ENCODE data around the gene OSTN. TPM values are rescaled to one million over a fixed set of nuclear protein-coding genes. Genes with fewer than 3 reads are reported as not detected.
"Not testable (repeated sequence)": the region's sequence is repeated elsewhere in the genome, so short reads cannot be mapped to it uniquely, and the experiment has no call there.

Gene OSTN
- total RNA-seq, 2 donors from 2014 or later, result not detected

DNA sequence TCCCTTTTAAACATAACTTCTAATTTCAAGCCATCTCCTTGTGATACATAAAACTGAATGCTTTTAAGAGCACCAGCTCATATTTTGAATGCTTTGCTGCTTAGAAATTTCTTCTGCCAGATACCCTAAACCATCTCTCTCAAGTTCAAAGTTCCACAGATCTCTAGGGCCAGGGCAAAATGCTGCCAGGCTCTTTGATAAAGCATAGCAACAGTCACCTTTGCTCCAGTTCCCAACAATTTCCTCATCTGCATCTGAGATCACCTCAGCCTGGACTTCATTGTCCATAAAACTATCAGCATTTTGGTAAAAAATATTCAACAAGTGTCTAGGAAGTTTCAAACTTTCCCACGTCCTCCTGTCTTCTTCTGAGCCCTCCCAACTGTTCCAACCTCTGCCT, 17.5 kb downstream of the OSTN start:
- Mint-ChIP-seq H3K9me3 (peaks cover 3 to 21% of the 10 kb centered on the region in 2 donors), H3K27ac (no peak overlapping the region), H3K36me3 (no peaks in the 10 kb centered on the region)
- no peak for DNase-seq (ENCODE audit: low spot score in 2 of 2)
- no peak for ATAC-seq

DNA sequence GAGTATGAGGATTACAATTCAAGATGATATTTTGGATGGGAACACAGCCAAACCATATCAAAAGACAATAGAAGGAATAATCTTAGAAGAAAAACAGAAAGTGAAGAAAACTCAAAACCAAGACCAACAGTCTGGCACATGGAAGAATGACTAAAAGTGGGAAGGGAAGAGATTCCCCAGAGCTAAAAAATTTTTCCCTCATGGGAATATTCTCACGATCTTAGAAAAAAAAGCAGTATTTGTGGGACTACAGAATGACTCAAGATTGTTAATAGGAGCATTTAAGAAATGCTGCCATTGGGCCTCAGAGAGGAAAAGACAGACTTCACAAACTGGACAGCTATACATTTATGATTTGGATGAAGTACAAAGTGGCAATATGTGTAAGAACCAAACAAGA, 18.3 kb downstream of the OSTN start:
- ATAC-seq (no peak), DNase-seq (ENCODE audit: low spot score in 2 of 2) (no peak)
- Mint-ChIP-seq H3K9me3 (peaks cover 3 to 22% of the 10 kb centered on the region in 2 donors), H3K27ac (no peak overlapping the region), H3K36me3 (no peaks in the 10 kb centered on the region)

DNA sequence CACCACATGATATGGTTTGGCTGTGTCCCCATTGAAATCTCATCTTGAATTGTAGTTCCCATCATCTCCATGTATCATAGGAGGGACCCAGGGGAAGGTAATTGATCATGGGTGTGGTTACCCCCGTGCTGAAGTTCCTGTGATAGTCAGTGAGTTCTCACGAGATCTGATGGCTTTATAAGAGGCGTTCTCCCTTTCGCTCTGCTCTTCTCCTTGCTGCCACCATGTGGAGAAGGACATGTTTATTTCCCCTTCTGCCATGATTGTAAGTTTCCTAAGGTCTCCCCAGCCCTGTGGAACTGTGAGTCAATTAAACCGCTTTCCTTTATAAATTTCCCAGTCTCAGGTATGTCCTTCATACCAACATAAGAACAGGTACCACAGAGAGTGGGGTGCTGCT, 21.9 kb downstream of the OSTN start:
- ATAC-seq (no peak), DNase-seq (ENCODE audit: low spot score in 2 of 2) (no peak)
- no peaks in the 10 kb centered on the region for H3K36me3 Mint-ChIP-seq
- H3K27ac Mint-ChIP-seq, result no peak overlapping the region
- peaks cover 3 to 16% of the 10 kb centered on the region in 2 donors for H3K9me3 Mint-ChIP-seq

DNA sequence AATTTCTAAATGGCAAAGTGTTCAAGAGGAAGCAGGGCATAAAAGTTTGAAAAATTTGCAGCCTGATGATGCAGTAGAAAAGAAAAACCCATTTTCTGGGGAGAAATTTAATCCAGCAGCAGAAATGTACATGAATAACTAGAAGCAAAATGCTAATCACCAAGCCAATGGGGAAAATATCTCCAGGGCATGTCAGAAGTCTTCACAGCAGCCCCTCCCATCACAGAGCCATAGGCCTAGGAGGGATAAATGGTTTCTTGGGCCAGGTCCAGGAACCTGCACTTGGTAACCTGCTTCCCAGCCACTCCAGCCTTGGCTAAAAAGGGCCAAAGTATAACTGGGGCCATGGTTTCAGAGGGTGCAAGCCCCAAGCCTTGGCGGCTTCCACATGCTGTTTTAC, 22.6 kb downstream of the OSTN start:
- ATAC-seq (no peak), DNase-seq (ENCODE audit: low spot score in 2 of 2) (no peak)
- Mint-ChIP-seq H3K27ac (no peak overlapping the region), H3K9me3 (peaks cover 3 to 16% of the 10 kb centered on the region in 2 donors), H3K36me3 (no peaks in the 10 kb centered on the region)

DNA sequence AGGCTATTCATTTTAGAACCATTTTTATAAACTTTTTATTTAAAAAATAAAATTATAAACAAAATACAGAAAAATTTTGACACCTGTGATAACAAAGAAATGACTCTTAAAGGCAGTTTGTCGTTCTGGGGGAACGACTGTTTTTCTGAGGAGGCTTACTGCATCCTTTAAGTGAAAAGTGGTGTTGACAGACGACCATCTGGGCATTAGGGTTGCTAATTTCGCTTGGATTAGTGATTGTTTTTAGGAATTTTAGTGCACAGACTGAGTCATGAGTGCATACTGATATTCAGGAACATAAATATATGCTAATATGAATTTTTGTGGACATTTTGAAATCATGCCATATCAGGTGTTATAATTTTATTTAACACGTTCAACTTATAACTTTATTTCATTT, 28.5 kb downstream of the OSTN start:
- no peaks in the 10 kb centered on the region for H3K36me3 Mint-ChIP-seq
- DNase-seq (ENCODE audit: low spot score in 2 of 2) (no peak), ATAC-seq (no peak)
- peaks cover 0 to under 1% of the 10 kb centered on the region in 2 donors for H3K9me3 Mint-ChIP-seq
- no peak overlapping the region for H3K27ac Mint-ChIP-seq

DNA sequence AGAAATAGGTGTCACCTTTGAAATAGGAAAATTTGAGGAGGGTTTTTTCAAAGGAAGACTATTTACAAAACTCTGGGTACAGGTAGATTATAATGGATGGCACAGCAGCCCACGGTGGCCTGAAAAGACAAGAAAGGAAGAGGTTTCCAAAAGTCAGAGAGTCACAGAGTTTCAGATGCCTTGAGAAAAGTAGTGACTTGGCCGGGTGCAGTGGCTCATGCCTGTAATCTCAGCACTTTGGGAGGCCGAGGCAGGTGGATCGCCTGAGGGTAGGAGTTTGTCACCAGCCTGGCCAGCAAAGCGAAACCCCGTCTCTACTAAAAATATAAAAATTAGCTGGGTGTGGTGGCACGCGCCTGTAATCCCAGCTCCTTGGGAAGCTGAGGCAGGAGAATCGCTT, 35.2 kb downstream of the OSTN start:
- H3K9me3 Mint-ChIP-seq, result peaks cover 0 to 7% of the 10 kb centered on the region in 2 donors
- no peak overlapping the region for H3K27ac Mint-ChIP-seq
- ATAC-seq, result no peak
- no peaks in the 10 kb centered on the region for H3K36me3 Mint-ChIP-seq
- no peak for DNase-seq (ENCODE audit: low spot score in 2 of 2)

DNA sequence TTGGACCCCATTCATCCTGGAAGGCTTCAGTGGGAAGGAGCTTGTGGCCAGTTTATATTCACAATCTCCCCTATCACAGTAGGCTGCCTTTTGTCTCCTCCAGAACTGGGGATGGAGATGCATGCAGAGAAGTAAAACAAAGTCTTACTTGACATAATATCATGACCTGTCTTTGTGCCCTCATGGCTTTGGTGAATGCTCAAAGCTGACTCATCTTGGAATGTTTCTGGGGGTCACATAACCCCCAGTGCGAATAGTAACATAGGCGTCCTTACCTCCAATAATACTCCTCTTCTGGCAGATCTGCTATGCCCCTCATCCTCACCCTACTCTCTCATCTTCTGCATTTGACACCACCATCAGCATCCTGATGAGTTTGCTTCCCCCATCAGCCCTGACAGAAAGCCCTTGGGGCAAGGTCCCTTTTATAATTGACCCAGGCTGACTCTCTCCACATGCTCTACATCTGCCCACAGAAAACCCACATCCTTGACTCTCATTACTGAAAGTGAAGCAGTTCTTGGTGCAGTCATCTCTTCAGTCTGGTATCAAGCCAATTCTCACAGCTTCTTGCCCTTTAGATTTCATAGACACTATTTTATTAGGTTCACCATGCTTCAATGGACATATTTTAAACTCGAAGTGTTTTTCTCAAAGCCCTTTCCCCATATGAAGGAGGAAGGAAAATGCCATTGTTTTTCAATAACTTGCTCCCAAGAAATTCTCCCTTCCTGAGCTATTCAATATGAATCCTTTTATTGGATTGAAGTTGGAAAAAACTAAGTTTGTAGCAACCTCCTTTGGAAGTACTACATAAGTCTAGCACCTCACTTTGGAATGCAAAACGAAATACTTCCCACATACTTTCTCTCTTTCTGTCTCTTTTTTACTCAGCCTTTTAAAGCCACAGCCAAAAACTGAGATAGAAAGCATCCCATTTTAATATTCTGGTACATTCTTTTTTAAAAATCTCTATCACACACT, 36.6 kb downstream of the OSTN start:
- H3K9me3 Mint-ChIP-seq, result peaks cover 0 to 7% of the 10 kb centered on the region in 2 donors
- no peaks in the 10 kb centered on the region for H3K36me3 Mint-ChIP-seq
- H3K27ac Mint-ChIP-seq, result no peak overlapping the region
- ATAC-seq, result peak in 1 of 2 donors; percentile 28
- no peak for DNase-seq (ENCODE audit: low spot score in 2 of 2)

DNA sequence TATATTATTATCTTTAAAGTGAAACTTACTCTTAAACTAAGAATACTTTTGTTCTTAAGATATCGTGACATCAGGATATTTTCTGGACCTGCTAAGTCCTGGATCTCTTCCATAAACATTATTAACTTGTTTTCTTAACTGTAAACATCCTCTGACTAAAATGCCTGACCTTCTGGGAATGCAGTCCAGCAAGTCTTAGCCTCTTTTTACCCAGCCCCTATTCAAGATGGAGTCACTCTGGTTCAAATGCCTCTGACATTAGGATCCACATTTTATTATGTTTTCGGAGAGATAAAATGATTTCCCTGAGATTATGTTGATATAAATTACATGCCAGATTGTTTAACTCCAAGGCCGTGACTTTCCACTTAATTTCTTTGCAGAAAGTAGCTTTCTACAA, 37.6 kb downstream of the OSTN start:
- no peak overlapping the region for H3K27ac Mint-ChIP-seq
- no peak for ATAC-seq
- peaks cover 0 to 7% of the 10 kb centered on the region in 2 donors for H3K9me3 Mint-ChIP-seq
- no peaks in the 10 kb centered on the region for H3K36me3 Mint-ChIP-seq
- DNase-seq (ENCODE audit: low spot score in 2 of 2), result no peak

DNA sequence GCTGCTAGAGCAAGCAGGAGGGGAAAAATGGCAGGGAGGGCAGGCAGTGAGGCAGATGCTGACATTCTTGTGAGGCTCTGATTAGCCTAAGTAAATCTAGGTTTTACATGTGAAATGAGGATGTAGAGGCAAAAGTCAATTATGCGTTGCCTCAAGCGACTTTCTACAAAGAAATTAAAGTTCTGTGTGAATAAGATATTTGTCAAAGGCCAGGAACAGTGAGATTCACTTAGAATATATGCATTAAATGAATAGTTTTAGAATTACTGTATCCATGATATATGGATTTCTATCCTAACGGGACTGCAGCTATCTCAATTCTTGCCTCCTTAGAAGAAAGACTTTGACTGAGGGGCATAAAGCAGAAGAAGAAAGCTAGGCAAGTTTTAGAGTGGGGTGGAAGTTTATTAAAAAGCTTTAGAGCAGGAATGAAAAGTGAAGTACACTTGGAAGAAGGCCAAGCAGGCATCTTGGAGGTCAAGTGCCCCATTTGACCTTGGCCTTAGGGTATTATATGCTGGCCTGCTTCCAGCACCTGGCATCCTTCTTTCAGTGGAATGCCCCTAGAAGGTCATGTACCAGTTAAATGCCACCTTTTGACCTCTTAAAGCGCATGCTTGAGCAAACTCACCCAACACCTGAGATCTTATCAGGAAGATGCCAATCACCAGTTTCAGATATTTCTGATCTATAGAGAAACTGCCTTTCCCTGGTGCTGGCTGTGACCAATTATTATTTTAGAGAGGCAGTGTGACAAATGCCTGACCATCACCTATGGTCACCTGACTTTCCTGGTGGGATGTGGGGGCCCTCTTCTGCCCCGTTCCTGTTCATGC, 38.2 kb downstream of the OSTN start:
- Mint-ChIP-seq H3K9me3 (peaks cover 0 to 7% of the 10 kb centered on the region in 2 donors), H3K36me3 (no peaks in the 10 kb centered on the region), H3K27ac (no peak overlapping the region)
- ATAC-seq (no peak), DNase-seq (ENCODE audit: low spot score in 2 of 2) (no peak)

DNA sequence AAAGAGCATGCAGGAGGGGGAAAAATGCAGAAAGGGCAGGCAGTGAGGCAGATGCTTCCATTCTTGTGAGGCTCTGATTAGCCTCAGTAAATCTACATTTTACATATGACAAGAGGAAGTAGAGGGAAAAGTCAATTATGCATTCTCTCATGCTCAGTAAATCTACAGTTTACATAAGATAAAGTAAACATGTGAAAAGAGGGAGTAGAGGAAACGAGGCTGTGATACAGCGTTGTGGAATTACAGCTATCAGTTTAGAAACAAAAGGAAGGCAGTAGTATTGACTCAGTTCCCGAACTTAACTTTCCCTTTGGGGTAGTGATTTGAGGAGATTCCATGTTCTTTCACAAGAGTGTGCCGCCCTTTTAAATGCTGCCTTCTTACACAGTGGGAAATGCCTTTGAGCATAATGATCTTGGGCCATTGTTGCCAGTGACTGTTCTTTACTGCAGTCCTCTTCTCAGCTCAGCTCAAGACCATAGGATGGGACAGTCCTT, 39.3 kb downstream of the OSTN start:
- H3K9me3 Mint-ChIP-seq, result peaks cover 0 to 7% of the 10 kb centered on the region in 2 donors

DNA sequence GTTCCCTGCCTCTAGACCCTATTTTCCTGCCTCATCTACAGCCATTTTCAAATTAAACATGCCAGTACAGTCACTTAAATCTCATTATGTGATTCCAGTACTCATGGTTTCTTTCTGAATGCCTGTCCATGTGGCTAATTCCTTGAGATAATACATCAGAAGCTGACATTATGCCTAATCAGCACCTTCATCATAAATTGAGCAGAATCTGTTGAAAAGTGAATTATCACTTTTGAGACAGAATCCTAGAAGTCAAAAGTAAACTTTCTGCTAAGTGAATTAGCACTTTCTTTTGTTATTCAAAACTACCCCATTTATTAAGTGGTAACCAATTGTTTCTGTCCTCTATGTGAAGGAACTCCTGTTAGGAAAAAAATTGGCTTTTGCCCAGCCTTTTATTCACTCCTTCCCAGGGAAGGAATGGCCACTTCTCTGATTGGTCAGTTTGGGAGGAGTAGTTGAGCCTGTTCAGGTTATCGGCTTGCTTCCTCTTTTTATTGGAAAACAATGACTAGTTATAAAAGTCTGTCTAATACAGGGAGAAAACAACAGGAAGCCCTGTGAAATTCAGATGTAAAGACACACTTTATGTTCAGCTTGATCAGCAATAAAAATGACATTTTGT, 40.5 kb downstream of the OSTN start:
- H3K27ac Mint-ChIP-seq, result no peak overlapping the region
- peaks cover 0 to 7% of the 10 kb centered on the region in 2 donors for H3K9me3 Mint-ChIP-seq
- no peaks in the 10 kb centered on the region for H3K36me3 Mint-ChIP-seq
- ATAC-seq (no peak), DNase-seq (ENCODE audit: low spot score in 2 of 2) (no peak)

More for the DNA sequence above, 39.3 kb downstream of the OSTN start:
- Mint-ChIP-seq H3K27ac (no peak overlapping the region), H3K36me3 (no peaks in the 10 kb centered on the region)
- ATAC-seq, result no peak
- DNase-seq (ENCODE audit: low spot score in 2 of 2), result no peak

DNA sequence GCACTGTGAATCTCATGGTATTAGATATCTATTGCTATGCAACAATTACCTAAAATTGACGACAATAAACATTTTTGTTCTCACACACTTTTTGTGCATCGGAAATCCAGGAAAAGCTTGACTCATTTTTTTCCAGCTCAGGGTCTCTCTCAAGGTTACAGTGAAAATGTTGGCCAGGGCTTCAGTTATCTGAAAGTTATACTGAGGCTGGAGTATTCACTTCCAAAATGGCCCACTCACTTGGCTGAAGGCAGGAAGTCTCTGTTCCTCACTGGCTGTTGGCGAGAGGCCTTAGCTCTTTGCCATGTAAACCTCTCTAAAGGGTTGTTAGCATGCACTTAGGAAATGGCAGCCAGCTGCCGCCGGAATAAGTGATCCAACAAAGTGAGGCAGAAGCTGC, 41.4 kb downstream of the OSTN start:
- peaks cover 0 to 6% of the 10 kb centered on the region in 2 donors for H3K9me3 Mint-ChIP-seq
- no peaks in the 10 kb centered on the region for H3K36me3 Mint-ChIP-seq
- ATAC-seq (no peak), DNase-seq (ENCODE audit: low spot score in 2 of 2) (no peak)
- no peak overlapping the region for H3K27ac Mint-ChIP-seq

DNA sequence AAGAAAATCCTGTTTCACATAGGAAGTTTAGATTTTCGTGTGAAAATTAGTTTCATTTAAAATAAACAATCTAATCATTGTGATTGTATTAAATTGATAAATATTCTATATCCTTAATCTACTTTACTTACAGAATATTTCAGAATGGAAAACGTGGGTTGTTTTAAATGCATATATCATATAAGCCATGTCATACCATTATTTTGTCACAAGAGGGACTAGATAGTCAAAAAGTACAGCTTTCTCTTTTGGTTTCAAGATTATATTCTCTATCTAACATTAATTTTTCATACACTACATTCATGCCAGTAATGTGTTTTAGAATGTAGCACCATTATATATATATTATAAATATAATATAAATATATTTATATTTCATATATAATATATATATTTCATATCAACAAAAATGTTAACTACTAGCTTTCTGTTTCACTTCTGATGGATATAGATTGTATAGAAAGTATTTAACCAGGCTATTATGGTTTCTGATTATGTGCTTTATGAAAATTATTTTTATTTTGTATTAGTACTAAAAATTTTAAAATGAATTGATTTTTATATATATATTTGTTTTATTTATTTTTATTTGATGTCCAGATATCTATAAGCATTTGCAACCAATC, 45.3 kb downstream of the OSTN start:
- Mint-ChIP-seq H3K36me3 (no peaks in the 10 kb centered on the region), H3K9me3 (no peaks in the 10 kb centered on the region), H3K27ac (no peak overlapping the region)
- no peak for ATAC-seq
- no peak for DNase-seq (ENCODE audit: low spot score in 2 of 2)

DNA sequence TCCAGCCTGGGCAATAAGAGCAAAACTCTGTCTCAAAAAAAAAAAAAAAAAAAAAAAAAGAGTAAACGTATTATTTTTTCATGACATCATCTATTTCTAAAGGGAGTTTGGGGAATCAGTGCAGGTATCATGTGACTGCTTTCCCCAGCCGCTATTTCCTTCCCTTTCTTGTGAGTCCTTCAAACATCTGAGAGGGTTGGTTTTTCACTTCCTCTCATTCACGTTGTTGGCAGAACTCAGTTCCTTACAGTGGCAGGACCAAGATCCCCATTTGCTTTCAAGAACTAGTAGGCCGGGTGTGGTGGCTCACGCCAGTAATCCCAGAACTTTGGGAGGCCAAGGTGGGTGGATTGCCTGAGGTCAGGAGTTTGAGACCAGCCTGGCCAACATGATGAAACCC, 47.0 kb downstream of the OSTN start:
- not testable (repeated sequence) for ATAC-seq, H3K36me3 Mint-ChIP-seq, H3K27ac Mint-ChIP-seq

DNA sequence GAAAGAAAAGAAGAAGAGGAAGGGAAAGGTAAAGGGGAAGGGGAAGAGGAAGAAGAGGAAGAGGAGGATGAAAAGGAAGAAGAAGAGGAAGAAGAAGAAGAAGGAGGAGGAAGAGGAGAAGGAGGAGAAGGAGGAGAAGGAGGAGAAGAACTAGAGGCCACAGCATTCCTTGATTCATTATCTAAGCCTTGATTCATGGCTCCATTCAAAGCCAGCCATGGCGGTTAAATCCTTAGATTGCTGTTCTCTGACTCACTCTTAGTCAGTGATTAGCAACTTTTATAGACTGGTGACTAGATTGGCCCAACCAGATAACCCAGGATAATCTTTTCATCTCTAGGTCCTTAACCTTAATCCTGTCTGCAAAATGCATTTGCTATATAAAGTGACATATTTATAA, 47.6 kb downstream of the OSTN start:
- H3K27ac Mint-ChIP-seq, result peak overlapping the region in 1 of 2 donors; percentile 6
- DNase-seq (ENCODE audit: low spot score in 2 of 2), result no peak
- H3K36me3 Mint-ChIP-seq, result no peaks in the 10 kb centered on the region
- no peak for ATAC-seq
- H3K9me3 Mint-ChIP-seq, result no peaks in the 10 kb centered on the region

More for the DNA sequence above, 47.0 kb downstream of the OSTN start:
- not testable (repeated sequence) for DNase-seq (ENCODE audit: low spot score in 2 of 2); H3K9me3 Mint-ChIP-seq

DNA sequence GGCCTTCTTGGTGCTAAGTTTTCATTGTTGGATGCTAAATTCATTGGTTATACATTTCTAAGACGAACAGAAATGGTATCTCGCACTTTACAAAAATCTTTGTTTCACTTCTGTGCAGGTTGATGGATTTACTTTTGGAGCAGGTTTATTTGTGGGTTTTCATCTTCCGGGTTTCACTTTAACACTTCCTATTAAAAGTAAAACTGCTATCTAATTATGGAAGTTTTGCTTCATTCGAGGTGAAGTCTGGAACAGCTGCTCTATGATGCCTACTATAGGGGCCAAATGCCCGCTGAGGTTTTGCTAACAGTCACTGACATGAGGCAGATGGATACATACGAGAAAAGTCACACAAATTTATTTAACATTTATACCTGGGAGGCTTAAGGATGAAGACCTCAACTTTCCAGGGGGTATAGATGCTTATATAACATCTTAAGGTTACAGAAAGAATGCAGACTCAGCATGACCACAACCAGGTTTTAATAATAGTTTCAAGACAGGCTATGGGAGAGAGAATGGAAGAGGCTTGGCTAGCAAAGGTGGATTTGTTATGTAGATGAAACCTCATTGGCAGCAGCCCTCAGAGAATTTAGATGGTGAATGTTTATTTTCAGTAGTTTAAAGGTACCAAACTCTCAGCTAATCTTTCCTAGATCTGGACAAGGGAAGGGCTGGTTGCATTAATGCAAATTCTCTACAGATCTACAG, 54.2 kb downstream of the OSTN start:
- ATAC-seq (no peak), DNase-seq (ENCODE audit: low spot score in 2 of 2) (no peak)
- H3K9me3 Mint-ChIP-seq, result no peaks in the 10 kb centered on the region
- H3K36me3 Mint-ChIP-seq, result no peaks in the 10 kb centered on the region
- no peak overlapping the region for H3K27ac Mint-ChIP-seq

All from activated naive CD4-positive, alpha-beta T cell treated with anti-CD3 and anti-CD28 coated beads, Interleukin-2, amount 50 U/mL, for 72 hours (primary cell).